Vagina (tissue), 2 donors: ENCODE results near the gene PIWIL4.

ENCODE experiments used
- POLR2A ChIP-seq, 2 donors: fragments of 450-650 bp; IDR thresholded peaks; one replicate each; pipeline ENCODE4 v1.6.1; 2017; ENCODE audit warnings: antibody characterized with exemption in 2 of 2, mild to moderate bottlenecking in 2 of 2, moderate library complexity in 2 of 2
- TF ChIP-seq, protein P1 (sequence below), 3 experiments: fragments of 450-650 bp in 2 of 3; fragments of 200-600 bp in 1 of 3; sonication (generic) in 1 of 3; IDR thresholded peaks; one replicate each; pipeline ENCODE4 v1.5.1; 2017 to 2019; ENCODE audit warnings: antibody characterized with exemption in 3 of 3, mild to moderate bottlenecking in 2 of 3, moderate library complexity in 2 of 3

DNA sequence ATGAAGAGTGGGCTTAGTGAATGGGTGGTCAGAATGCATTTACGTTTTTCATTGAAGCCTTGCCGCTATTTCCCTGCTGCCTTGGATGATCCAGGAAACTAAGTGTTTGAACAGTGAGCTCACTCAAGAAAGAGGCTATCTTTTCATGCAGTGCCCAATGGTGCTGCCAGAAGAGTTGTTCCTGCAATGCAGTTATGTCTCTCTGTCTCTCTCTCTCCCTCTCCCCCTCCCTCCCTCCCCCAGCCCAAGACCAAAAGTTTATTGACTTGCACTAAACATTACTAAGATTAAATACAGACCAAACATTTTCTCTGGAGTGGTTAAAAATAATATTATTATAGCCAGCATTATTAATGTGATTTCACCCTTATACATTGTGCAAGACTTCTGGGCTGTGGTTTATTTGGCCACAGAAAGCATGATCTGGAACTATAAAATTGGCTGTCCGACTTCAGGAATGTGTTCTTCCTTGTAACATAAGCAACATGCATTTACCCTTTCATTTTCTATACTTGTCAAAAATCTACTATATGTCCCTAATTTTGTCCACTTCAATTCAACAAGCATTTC, 30.1 kb upstream of the PIWIL4 start:
- TF ChIP-seq, protein P1, sequence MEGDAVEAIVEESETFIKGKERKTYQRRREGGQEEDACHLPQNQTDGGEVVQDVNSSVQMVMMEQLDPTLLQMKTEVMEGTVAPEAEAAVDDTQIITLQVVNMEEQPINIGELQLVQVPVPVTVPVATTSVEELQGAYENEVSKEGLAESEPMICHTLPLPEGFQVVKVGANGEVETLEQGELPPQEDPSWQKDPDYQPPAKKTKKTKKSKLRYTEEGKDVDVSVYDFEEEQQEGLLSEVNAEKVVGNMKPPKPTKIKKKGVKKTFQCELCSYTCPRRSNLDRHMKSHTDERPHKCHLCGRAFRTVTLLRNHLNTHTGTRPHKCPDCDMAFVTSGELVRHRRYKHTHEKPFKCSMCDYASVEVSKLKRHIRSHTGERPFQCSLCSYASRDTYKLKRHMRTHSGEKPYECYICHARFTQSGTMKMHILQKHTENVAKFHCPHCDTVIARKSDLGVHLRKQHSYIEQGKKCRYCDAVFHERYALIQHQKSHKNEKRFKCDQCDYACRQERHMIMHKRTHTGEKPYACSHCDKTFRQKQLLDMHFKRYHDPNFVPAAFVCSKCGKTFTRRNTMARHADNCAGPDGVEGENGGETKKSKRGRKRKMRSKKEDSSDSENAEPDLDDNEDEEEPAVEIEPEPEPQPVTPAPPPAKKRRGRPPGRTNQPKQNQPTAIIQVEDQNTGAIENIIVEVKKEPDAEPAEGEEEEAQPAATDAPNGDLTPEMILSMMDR (IDR thresholded peaks at IDR 0.05): no peak
- no peak for TF ChIP-seq POLR2A (IDR thresholded peaks at IDR 0.05)
